HPDE6-E6E7 (cell line): ENCODE measurements around the gene S100PBP.
A peak's percentile ranks its signal among the peaks of the same experiment; 100 is the strongest.

Source experiments
- DNase-seq: peaks from one replicate; pipeline ENCODE4 v3.0.0; 2011; ENCODE audit warnings: missing footprints; ENCODE audit errors: extremely low spot score

Gene S100PBP

DNA sequence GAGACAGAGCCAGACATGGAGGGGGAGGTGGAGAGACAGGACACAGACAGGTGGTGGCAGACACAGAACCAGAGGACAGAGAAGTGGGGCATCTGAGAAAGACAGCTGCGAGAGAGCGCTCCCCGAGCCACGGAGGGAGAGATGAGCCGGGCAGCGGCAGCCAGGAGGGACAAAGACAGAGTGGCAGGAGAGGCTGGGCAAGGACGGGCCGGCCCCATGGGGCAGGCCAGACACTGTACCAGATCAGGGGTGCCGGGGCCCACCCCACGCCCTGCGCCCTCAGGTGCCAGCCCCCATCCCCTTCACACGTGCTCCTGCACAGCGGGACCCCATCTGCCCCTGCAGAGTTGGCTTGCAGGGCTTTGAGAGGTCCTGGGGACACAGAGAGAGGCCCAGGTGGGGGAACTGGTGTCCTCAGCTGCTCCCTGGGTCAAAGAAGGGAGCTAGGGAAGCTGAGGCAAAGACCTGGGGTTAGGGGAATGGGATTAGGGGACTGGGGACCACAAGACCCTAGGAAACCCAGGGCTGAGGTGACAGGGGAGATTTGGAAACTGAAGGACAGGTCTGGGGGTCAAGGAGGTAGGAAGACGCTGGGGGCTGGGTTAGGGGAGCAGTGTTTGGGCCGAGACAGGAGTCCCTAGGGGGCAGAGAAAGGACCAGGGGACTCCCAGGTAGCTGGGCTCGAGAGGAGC lies 52.6 kb downstream of the S100PBP start:
- DNase-seq = no peak

GRCh38 chr1:32870615-32871363 lies 53.3 kb downstream of the S100PBP start, which contains the start of gene FNDC5:
FNDC5 (minus strand) TSS chr1:32870912.
- DNase-seq = no peak

DNA sequence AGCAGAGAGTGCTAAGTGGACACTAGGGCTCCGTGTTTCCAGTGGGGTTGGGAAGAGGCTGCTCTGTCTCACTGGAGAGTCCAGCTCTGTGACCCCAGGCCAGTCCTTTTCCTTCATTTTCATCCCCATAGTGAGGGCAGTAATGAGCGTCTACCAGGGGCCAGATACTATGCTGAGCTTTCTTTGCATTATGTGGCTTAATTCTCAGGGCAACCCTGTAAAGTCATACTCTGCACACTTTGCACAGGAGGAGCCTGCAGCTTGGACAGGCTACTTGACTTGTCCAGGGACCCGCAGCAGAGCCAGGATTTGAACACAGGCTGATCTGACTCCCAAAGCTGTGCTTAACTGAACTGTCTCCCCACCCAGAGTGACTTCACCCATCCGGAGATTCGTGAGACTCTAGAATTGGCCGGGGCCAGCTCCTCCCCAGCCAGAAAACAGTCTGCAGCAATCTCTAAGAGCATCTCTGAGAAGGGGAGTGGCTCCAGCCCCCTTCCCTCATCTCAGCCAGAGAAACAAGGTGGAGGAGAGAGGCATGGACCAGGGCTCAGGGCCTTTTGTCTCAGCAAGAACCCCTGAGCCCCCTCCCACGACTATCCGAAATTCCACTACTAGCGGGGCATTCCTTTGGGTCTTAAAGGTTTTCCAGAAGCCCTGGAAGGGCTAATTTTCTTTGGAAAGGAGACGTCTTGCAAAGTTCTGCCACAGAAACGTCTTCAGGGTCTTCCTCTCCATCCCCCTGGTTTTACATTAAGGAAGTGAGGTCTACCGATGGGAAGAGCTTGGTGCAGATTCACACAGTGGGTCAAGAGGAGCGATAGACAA lies 54.1 kb downstream of the S100PBP start:
- no peak for DNase-seq

GRCh38 chr1:32872192-32872460 lies 54.7 kb downstream of the S100PBP start:
- no peak for DNase-seq

- DNase-seq = no peak
These were observed 56.0 kb downstream of the S100PBP start for GRCh38 chr1:32873484-32873883.

DNA sequence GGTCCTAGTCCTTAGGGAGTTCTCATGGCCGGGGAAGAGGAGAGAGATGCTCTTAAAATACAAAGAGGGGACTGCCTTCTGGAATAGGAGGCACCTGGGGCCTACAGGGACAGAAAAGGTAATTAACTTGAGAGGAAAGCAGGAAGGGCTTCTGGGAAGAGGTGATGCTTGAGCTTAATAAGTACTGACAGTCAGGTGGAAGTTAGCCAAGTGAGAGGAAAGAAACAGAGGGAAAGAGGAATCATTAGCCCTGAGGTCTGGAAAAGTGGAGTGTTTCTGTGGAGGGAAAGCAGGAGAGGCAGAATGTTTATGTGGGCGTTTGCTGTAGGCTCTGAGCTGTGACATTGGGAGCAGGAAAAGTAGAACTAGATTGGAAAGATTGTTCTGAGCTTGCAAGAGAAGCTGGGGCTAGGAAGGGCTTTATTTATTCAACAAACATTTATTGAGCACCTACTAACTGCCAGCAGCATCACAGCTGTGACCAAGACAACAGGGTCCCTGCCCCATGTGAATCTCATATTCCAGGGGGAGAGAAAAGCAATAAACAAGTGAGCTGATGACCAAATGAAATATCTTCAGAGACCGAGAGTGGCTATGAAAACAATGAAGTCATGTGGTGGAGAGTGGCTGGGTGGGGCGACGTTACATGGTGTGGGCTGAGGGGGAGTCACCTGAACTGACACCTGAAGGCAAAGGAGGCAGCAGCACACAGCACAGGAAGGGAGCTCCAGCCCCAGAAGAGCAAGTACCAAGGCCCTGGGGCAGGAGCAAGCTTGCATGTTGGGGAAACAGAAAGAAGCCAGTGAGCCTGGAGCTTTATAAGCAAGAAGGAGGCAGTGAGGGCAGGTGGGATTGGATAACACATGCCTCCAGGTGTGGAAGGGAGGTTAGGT lies 57.7 kb downstream of the S100PBP start:
- no peak for DNase-seq

DNA sequence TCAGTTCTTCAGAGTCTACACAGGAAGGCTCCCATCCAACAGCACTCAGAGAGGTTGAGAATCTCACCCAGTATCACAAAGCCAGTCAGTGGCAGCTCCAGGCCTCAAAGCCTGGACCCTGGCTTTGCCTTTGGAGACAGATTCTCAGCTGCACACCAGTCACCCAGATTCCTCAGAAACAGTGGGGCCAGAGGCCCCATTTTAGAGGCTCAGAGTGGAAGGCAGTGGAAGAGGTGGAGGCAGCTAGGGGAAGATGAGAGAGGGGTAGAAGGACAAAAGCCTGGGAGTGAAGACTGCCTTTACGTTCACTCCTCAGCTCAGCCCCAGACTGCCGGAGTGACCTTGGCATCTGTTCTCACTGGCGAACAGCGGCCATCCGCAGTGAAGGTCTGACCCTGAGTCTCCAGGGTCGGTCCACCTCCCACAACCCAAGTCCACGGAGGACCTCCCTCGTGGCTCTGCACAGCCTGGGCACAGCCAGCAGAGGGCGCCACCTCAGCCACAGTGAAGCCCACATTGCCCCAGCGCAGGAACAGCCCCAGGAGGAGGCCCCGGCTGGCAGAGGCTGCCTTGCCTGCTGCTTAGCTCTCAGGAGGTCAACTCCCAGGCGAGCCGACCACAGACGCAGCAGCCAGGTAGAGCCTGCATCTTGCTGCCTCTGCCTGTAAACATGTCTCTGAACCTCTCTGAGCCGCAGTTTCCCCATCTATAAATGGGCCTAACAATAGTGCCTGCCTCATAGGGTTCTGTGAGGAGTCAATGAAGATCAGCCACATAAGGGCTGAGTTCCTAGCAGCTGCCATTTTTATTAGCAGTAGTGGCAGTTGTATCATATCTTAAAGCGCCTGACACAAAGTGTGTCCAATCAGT lies 59.1 kb downstream of the S100PBP start:
- peak; percentile 60 for DNase-seq

GRCh38 chr1:32877211-32878110 lies 60.0 kb downstream of the S100PBP start:
- no peak for DNase-seq

DNA sequence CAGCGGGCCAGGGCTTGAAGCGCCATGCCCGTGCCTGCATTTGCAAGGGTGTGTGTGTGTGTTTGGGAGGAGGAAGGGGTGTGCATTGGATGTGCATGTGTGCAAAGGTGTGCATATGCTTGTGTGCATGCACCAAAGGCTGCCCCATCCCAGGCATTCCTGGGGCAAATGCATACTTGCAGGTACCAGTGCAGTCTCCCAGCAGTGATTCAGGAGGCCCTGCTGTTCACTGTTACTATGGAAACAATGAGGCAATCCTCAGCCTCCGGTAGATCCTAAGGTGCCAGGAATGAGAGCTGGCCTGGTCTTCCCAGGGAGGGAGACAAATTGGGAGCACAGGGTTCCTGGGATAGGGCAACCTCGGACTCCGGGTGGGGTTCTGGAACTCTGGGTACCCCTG lies 60.7 kb downstream of the S100PBP start:
- DNase-seq = peak; percentile 82

DNA sequence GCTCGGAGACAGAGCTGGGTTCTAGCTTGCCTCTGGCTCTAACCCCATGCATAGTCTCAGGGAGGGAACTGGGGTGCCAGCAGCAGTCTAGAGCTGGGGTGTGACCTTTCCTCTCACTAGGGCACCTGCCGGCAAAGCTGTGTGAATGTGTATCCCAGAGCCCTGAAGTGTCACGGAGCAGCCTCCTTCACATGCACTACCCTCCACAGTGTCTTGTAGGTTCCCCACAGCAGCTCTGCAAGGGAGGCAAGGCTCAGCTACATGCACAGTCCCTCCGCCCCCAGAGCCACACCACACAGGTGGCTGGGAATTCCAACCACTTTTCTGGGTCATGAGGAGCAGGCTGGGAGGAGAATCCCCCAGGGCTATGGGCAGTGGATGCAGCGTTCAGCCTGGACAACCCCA lies 61.2 kb downstream of the S100PBP start:
- no peak for DNase-seq

- no peak for DNase-seq
These were observed 63.8 kb downstream of the S100PBP start for GRCh38 chr1:32881291-32881690.

DNA sequence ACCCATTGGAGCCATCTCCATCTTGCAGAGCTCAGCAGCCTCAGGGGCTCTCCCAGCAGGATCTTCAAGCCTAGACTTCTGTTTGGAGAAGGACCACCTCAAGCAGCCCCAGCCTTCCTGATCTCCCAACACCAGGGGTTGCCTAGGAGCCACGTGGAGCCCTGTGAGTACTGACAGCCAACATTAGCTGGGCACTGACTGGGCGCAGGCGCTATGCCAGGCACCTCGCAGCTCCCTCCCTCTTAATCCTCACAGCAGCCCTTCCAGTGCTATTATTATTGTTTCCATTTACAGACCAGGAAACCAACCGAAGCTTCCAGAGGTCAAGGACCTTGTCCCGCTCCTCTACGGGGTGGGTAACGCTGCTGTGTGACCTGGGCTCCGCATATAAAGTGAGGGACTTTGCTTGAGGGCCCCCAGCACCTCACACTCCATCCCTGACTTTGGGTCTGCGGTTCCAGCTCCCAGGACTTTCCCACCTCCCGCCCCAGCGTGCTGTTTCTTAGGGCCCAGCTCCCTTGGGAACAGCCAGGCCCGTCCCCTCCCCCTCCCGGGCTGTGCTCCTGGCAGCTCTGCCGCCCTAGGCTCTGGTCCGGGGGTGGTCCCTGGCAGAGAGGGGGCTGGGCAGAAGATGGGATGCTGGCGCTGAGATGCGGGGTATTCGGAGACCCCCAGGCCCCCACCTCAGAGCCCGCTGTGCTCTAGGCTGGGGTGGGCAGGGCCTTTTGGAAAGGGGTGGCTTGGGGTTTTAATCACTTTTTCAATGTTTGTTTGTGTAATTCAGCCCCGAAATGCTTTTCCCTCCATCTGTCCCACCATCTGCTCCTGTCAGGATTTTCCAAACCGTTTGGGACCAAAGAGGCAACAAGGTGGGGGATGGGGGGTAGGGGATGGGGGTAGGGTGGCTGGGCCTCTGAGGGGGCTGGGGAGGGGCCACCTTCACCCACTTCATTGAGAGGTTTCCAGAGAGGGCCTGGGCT lies 64.7 kb downstream of the S100PBP start:
- no peak for DNase-seq

DNA sequence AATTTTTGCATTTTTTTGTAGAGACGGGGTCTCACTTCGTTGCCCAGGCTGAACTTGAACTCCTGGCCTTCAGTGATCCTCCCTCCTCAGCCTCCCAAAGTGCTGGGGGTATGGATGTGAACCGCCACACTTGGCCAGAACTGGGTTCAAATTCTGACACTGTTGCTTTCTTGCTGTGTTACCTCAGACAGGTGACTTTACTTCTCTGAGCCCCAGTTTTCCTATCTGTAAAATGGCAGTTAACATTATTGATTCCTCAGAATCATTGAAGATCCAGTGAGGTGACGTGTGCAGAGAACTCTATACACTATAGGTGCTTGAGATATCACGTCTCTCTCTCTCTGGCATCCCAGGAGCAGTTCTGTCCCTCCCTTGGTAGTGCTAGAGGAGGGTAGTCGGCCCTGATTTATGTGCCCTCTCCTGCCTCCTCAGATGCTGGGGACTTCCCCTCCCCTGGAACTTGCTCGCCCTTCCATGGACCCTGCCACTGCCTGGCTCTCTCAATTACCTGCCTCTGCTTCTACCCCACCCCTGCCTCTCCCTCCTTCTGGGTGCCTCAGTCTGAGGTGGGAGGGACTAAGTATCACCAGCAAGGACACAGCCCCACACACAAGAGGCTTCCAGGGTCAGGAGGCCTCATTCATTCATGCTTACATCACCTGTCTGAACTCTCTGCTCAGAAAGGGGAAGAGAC lies 66.0 kb downstream of the S100PBP start:
- DNase-seq = no peak

DNA sequence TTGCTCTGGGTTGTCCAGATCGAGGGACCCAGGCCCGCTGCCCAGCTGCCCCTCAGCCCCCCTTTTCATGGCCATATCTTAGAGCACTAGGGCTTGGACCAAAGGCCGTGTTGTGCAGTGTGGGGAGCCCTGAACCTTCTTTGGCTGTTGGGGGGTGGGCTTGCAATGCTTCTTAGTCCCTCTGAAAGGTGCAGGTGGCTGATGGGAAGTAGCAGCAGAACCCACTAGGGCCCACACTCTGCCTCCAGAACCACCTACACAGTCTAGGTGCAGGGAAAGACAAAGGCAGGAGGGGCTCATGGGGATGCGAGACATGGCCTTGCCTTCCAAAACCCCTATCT lies 66.5 kb downstream of the S100PBP start:
- DNase-seq = no peak

GRCh38 chr1:32884726-32885125 lies 67.3 kb downstream of the S100PBP start:
- no peak for DNase-seq

DNA sequence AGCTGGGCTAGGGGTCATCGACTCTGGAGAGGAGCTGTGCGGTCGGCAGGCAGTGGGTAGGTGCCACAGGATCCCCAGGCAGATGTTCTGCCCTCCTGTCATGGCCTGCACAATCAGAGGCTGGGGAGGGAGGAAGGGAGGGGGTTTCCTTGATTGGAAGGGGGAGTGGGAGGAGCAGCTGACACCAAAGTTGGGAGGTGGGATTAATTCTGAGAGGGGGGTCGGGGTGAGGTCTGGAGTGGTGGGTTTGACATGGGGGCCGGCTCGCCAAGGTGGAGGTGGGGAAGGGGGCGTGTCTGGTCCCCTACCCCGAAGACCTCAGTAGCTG lies 68.2 kb downstream of the S100PBP start:
- no peak for DNase-seq

- no peak for DNase-seq
These were observed 68.8 kb downstream of the S100PBP start, which contains the start of gene HPCA for GRCh38 chr1:32886004-32886827. HPCA (plus strand) TSS chr1:32886491; CDS start chr1:32888899, 2,408 bp downstream.
